ENCODE results near the gene CH25H. TPM values are rescaled to one million over a fixed set of nuclear protein-coding genes. Genes with fewer than 3 reads are reported as not detected.

Gene CH25H
- polyA plus RNA-seq, 5 donors, result 0.10 to 0.22 (median 0.21) TPM

DNA sequence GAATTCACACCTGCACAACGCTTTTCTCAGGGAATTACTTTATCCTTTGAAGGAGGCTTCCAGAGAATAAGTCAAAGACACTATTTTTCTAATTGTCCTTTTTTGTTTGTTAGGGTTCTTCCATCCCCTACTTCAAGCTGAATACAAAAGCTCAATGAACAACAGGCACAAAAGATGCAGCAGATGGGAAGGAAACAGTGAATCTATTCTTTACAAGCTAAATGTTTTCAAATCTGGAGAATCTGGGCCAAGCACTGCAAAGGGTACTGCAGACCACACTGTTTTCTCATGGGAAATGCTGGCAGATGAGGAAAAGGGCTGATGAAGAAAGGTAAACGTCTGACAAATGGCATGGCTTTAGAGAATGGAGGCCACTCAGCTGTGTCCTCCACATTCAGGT lies 25.9 kb upstream of the CH25H start:
- no peak for DNase-seq

- DNase-seq, result no peak
Measured at GRCh38 chr10:89228962-89229361, 21.8 kb upstream of the CH25H start.

DNA sequence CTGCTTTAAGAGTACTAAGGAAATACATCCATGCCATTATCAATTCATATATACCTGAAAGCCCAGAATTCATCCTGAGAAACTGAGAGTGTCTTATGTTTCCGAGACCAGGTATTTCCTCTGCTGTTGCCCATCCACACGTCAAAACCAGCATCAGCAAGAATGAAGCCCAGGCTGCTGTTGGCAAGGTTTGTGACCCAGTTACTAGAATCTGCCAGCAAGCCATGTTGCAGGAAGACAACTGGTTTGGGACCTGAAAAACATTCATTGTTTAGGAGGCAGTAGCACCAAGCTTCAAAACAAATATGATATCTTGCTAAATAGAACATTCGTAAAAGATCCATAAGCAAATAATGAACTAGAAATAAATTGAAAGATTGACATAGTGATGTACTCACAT lies 21.0 kb upstream of the CH25H start:
- DNase-seq, result no peak

DNA sequence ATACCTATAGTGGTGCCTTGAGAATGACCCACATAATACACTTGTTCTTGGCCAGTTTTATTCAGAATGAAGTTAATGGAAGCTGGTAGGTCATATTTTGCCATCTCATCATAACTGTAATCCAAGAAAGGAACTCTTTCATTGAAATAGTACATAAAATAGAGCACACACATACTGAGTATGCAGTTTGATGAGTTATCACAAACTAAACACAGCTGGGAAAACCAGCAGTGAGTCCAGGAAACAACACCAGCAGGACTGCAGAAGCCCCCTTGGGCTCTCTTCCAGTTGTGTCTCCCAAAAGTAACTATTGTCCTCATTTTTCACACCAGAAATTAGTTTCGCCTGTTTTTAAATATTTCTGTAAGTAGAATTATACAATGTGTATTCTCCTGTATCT lies 19.8 kb upstream of the CH25H start:
- peak in 1 of 2 donors; percentile 72 for DNase-seq

DNA sequence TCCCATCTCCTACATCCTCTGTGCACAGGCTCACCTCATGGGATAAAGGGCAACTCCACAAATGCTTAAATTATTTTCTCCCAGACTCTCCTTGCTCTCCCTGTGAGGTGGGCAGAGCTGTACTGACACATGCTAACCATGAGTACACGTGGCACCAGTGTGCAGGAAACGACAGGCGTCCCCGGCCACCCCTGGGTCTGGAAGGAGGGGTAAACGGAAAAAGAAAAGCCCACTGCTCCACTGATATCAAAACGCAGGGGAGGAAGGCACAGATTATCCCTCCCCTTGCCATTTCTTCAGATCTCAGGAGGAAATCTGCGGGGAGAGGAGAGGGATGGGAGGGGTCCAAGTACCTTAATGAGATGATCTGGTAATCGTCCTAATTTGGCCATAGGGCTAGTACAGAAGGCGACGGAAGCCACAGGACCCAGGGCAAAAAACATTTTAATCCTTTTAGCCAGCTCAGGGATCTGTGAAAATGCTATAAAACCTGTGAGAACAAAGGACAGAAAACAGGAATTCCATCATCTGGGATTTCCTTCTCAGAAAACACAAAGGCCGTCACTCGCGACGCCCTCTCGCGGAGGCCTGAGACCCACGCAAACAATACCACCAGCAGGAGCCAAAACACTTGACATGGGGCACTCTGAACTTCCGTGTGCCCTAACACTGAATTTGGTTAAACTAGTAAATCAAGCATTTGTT lies 17.8 kb upstream of the CH25H start:
- DNase-seq, result peak in 1 of 2 donors; percentile 9

DNA sequence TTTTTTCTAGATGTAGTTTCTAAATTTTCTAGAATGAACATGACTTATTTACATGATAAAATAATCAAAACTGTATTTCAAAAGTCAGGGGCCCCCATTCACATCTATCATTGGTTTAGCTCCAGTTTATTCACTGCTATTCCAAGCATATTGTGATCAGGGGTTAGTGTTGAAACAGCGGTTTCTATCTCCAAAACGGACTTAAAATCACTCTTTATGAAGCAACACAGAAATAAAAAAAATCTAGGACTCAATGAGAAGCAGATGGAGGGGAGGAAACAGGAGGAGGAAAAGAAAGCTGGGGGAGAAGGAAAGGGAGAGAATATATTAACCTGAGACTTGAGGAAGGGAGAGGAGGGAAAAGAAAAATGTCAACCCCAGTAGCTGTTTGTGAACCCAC lies 14.8 kb upstream of the CH25H start:
- no peak for DNase-seq

GRCh38 chr10:89219513-89220218 lies 12.5 kb upstream of the CH25H start:
- DNase-seq, result no peak

GRCh38 chr10:89217057-89217990 lies 10.2 kb upstream of the CH25H start:
- peak; percentile 47 to 60 for DNase-seq

DNA sequence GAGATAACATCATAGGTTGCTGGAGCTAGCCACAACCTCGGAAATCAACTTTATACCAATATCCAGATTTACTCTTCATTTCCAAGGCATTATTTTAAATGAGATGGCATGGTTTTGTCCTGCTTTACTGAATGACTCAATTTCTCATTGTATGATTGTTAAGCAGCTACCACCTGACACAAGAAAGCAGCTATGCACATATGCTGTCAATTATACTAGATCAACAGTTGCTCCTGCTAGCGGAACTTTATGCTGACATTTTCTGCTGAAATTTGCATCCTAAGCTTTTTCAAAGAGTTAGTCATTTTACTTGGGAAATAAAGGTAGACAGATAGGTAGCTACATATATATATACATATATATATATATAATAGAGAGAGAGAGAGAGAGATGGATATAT lies 8.9 kb upstream of the CH25H start:
- DNase-seq, result no peak

GRCh38 chr10:89215511-89215910 lies 8.4 kb upstream of the CH25H start:
- no peak for DNase-seq

GRCh38 chr10:89214566-89215165 lies 7.5 kb upstream of the CH25H start:
- DNase-seq, result no peak

DNA sequence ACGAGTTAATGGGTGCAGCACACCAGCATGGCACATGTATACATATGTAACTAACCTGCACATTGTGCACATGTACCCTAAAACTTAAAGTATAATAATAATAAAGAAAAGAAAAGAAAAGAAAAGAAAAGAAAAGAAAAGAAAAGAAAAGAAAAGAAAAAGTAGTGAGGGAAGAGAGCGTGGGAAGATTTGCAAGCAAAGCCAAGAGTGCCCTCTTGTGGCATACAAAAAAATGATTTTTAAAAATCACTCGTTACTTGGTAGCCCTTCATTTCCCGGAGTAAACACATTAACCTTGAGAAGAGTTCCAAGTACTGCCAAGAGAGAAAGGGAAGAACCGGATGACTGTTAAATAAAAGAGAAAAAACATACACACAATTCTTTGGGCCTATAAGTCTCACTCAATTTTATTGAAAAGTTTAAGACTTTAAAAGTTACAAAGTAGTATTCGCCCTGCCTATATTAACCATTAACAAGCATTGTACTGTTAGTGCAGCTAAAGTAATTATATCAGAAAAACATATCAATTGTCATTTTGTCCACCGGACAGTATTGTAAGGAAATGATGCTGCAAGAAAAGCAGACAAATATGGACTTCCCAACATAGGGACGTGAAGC lies 6.2 kb upstream of the CH25H start:
- DNase-seq, result peak; percentile 43 to 51

DNA sequence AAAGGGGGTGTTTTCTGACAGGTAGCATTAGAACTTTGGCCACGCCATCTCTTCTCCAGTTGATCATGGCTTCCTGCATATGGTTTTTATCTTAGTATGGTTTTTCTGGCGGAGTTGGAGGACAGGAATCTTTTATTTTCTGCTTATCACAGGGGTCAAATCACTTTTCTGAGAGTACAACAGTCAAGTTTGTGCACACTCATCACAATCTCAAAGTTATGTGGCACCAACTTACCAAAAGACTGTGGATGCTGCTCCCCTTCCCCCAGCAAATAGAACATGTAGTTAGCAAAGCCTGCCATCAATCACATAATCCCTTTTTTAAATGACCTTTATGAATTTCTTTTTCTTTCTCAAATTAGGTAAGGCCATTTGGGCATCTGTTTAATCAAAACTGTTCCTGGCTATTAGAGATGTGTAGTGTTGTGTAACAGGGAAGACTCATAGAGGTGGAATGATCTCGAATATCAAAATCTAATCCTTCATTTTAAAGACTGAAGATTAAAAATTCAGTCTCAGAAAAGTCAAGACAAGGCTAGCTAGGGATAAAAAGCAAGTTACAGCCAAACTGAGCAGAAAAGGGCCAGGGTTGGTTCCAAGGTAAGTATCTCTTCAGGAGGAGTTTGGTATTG lies 3.8 kb upstream of the CH25H start:
- no peak for DNase-seq

GRCh38 chr10:89209718-89210117 lies 2.6 kb upstream of the CH25H start:
- no peak for DNase-seq

DNA sequence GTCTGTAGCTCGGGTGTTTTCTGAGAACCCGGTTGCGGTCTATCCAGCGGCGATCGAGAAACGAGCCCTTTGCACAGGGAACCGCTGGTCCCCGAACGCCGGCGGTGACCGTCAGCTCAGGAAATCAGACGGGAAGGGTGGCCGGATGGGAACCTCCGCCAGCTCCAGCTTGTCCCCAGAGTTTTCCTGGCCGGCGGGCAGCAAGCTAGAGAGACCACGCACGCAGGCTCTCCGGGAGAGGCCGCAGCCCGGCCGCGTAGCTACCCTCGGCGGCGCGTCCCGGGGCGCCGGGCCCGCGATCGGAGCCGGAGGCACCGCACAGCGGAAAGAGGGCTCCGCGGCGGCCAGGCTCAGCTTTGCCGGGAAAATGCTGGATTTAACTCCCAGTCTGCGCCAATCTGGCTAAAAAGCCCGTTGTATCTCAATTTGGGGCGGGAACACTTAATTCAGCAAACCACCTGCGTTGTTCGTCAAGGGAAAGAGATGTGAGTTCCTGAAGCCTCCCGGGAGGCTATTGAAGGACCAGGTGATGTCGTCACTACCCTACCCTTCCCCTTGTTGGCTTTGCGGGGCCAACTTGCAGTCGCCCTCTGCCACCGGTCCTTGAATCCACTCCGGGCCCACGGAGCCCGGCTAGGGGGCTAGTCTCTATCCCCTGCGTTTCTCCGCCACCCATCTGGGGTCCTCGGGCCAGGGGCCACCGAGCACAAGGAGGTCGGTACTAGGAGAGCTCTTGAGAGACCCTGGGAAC lies 859 bp upstream of the CH25H start:
- peak in 1 of 2 donors; percentile 49 for DNase-seq

DNA sequence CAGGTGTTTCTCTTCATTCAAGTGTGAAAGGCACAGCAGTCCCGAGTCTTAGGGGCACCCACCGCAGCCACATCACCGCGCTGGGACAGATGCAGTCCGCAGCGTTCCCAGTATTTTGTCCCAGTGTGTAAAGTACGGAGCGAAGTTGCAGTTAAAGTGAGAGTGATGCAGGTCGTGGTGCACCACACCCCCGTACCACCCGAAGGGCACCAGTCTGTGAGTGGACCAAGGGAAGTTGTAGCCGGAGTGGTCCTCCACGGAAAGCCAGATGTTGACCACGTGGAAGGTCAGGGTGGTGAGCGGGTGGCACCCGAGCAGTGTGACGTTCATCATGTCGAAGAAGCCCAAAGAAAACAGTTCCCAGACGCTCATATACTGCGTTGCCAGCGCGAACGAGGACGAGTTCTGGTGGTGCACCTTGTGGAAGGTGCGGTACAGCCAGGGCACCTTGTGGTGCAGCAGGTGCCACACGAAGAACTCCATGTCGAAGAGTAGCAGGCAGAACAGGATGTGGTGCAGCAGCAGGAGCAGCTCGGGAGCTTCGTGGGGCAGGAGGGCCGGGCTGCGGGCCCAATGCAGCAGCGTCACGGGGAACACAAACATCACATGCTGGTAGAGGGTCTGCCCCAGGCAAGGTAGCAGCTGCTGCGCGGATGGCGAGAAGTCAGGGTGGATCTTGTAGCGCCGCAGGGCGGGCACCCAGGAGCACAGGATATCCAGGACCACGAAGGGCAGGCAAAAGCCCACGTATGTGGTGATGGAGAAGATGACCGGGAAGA lies 526 bp downstream of the CH25H start:
- peak in 1 of 2 donors; percentile 34 for DNase-seq

DNA sequence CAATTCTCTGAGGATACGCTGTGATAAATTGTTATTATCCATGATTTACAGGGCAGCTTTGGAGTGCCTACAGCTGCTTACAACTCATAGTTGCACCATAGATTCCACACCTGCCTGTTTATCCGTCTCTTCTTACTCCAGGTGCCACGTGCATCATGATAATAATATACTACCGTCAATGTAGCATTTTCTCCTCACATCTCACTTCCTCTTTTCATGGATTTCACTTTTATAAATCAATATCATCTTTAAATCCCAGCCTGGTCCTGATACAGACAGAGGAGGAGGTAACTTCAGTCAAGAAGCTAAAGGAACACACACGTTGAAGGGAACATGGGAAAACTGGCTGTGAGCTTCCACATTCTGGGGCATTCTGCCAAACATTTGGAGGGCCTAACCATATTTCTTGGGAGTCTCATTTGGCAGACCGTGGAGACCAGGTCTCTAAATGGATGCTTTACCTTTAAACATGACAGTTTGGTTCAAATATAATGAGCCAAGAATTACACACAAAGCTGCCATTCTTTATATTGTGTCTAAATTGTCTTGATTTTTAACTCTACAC lies 2.4 kb downstream of the CH25H start:
- no peak for DNase-seq

- no peak for DNase-seq
Measured at GRCh38 chr10:89203237-89203636, 3.9 kb downstream of the CH25H start.

- DNase-seq, result no peak
Measured at GRCh38 chr10:89202033-89202425, 5.1 kb downstream of the CH25H start.

All from right lung (tissue), 5 donors.